Stimulated activated naive CD8-positive, alpha-beta T cell treated with anti-CD3 and anti-CD28 coated beads, Interleukin-15, amount 100 ng/mL, for 72 hours (primary cell): ENCODE data around the gene SSTR5.

ENCODE experiments used
- ATAC-seq: fragments of 150-1000 bp; cut with Tn5 transposase; 2 replicates; pipeline ENCODE4 v1.10.0; 2021; ENCODE audit warnings: mild to moderate bottlenecking, moderate library complexity
- DNase-seq, 2 donors: peaks; one replicate each; pipeline ENCODE4 v3.0.0; 2021 to 2022
- H3K27ac Mint-ChIP-seq, 2 donors: one replicate each; pipeline ENCODE4 v1.8.0; 2022; ENCODE audit warnings: mild to moderate bottlenecking in 2 of 2, mixed read lengths in 2 of 2, moderate library complexity in 2 of 2
- H3K27me3 Mint-ChIP-seq: one replicate; pipeline ENCODE4 v1.8.0; 2022; ENCODE audit warnings: mixed read lengths
- H3K4me1 Mint-ChIP-seq: one replicate; pipeline ENCODE4 v1.8.0; 2022; ENCODE audit warnings: mild to moderate bottlenecking, mixed read lengths
- H3K4me3 Mint-ChIP-seq, 2 donors: one replicate each; pipeline ENCODE4 v1.8.0; 2022; ENCODE audit warnings: mild to moderate bottlenecking in 2 of 2, mixed read lengths in 2 of 2, moderate library complexity in 1 of 2
- H3K9me3 Mint-ChIP-seq, 2 donors: one replicate each; pipeline ENCODE4 v1.8.0; 2022; ENCODE audit warnings: mixed read lengths in 2 of 2

SSTR5 gene

GRCh38 chr16:1035066-1035415 lies 37.5 kb upstream of the SSTR5 start:
- no peak for DNase-seq
- ATAC-seq = no peak
- Mint-ChIP-seq H3K27ac (no peak overlapping the region), H3K4me3 (no peak overlapping the region), H3K27me3 (peaks cover 9% of the 10 kb centered on the region), H3K4me1 (no peaks in the 10 kb centered on the region), H3K9me3 (no peaks in the 10 kb centered on the region)

GRCh38 chr16:1036166-1036565 lies 36.4 kb upstream of the SSTR5 start:
- H3K27me3 Mint-ChIP-seq = peaks cover 9% of the 10 kb centered on the region
- no peaks in the 10 kb centered on the region for H3K9me3 Mint-ChIP-seq
- no peak overlapping the region for H3K4me3 Mint-ChIP-seq
- no peaks in the 10 kb centered on the region for H3K4me1 Mint-ChIP-seq
- DNase-seq = no peak
- ATAC-seq = peak; percentile 19
- H3K27ac Mint-ChIP-seq = no peak overlapping the region

- Mint-ChIP-seq H3K9me3 (no peaks in the 10 kb centered on the region), H3K27ac (no peak overlapping the region), H3K4me3 (no peak overlapping the region), H3K27me3 (peaks cover 9% of the 10 kb centered on the region), H3K4me1 (no peaks in the 10 kb centered on the region)
- DNase-seq = no peak
- peak; percentile 18 for ATAC-seq
These were observed 35.7 kb upstream of the SSTR5 start for GRCh38 chr16:1036726-1037393.

- Mint-ChIP-seq H3K27ac (no peak overlapping the region), H3K4me3 (no peak overlapping the region), H3K4me1 (no peaks in the 10 kb centered on the region), H3K27me3 (peaks cover 9% of the 10 kb centered on the region), H3K9me3 (no peaks in the 10 kb centered on the region)
- ATAC-seq (no peak), DNase-seq (no peak)
These were observed 34.9 kb upstream of the SSTR5 start for GRCh38 chr16:1037394-1038257.

DNA sequence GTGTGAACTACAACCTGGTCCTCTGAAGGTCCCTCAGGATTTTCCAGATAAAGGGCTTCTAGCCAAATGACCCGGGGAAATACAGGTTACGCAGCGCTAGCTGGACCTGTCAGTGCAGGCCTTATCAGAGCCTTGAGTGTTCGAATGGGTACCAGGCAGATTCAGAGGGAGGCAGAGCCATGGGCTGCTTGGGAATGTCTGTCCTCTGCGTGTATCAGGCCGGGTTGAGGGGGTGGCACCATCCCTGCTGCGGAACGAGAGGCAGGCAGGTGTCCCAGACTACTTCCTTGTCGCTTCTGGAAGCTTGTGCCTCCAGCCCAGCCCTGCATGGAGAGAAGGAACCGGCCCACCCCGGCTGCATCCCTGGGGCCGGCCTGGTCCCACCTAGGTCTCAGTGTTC lies 33.6 kb upstream of the SSTR5 start:
- ATAC-seq = no peak
- no peak overlapping the region for H3K4me3 Mint-ChIP-seq

GRCh38 chr16:1039762-1040161 lies 32.8 kb upstream of the SSTR5 start:
- Mint-ChIP-seq H3K4me1 (no peaks in the 10 kb centered on the region), H3K27me3 (peaks cover 9% of the 10 kb centered on the region), H3K4me3 (no peak overlapping the region), H3K9me3 (no peaks in the 10 kb centered on the region), H3K27ac (no peak overlapping the region)
- no peak for DNase-seq
- ATAC-seq = no peak

More for the DNA sequence above, 33.6 kb upstream of the SSTR5 start:
- Mint-ChIP-seq H3K27me3 (peaks cover 9% of the 10 kb centered on the region), H3K27ac (no peak overlapping the region), H3K4me1 (no peaks in the 10 kb centered on the region), H3K9me3 (no peaks in the 10 kb centered on the region)
- no peak for DNase-seq

GRCh38 chr16:1040346-1040745 lies 32.2 kb upstream of the SSTR5 start:
- H3K4me3 Mint-ChIP-seq = no peak overlapping the region
- ATAC-seq = no peak
- H3K27ac Mint-ChIP-seq = no peak overlapping the region
- no peaks in the 10 kb centered on the region for H3K4me1 Mint-ChIP-seq
- H3K9me3 Mint-ChIP-seq = no peaks in the 10 kb centered on the region
- H3K27me3 Mint-ChIP-seq = peaks cover 9% of the 10 kb centered on the region
- DNase-seq = no peak

DNA sequence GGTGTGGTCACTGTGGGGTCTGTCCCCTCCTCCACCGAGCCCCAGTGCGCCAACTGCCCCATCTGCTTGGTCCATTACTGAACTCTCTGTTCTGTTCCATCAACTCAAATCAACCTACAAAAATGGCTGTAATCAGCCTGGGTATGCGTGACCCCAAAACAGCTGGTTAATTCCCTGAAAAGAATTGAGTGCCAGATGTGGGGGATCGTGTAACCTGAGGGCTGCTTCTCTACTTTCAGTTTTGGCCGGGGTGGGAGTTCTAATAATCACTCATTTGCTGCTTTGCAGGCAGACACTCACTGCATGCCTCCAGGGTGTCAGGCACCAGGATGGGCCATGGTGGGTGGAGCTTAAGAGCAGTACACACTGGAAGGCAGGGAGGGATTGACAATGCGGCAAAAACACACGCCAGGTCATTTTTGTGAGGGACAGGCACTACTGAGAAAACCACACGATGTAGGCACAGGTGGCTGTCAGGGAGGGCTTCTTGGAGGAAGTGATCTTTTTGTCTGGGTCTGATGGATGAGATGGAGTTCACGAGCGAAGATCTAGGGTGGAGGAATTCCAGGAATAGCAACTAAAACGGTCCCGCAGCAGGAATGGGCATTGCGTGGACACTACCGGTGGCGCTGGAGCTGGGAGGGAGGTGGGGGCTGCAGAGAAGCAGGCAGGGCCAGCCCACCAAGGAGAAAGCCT lies 30.4 kb upstream of the SSTR5 start:
- no peaks in the 10 kb centered on the region for H3K9me3 Mint-ChIP-seq
- H3K4me3 Mint-ChIP-seq = no peak overlapping the region
- H3K27ac Mint-ChIP-seq = no peak overlapping the region
- peaks cover 9% of the 10 kb centered on the region for H3K27me3 Mint-ChIP-seq
- ATAC-seq (no peak), DNase-seq (no peak)
- H3K4me1 Mint-ChIP-seq = no peaks in the 10 kb centered on the region

GRCh38 chr16:1042866-1043265 lies 29.7 kb upstream of the SSTR5 start:
- Mint-ChIP-seq H3K27ac (no peak overlapping the region), H3K9me3 (no peaks in the 10 kb centered on the region), H3K4me3 (no peak overlapping the region), H3K4me1 (no peaks in the 10 kb centered on the region), H3K27me3 (peaks cover 9% of the 10 kb centered on the region)
- ATAC-seq (no peak), DNase-seq (no peak)

DNA sequence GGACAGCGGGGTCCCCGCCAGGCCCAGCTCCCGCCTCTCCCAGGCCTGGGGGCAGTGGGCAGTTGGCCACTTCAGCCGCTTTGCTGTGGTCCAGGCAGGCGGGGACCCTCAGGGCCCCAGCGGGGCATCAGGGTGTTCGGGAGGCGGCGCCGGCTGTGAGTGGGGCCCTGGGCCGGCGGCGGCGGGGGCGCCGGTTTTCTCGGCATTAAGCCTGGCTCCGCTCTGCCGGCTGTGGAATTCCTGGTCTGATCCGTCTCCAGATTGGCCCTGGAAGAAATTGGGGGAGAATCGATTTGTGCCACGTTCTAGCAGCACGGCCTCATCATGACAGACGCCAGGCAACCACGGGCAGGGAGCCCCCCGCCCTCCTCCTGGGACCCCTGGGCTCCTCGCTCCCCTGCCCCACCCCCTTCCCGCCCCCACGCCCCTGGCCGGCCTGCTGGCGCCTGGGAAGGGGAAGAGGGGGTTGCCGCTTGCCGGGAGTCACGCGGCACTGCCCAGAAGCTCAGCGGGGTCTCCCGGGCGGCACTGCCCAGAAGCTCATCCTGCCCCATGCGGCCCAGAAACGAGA lies 28.6 kb upstream of the SSTR5 start:
- H3K27me3 Mint-ChIP-seq = no peaks in the 10 kb centered on the region
- H3K4me1 Mint-ChIP-seq = no peaks in the 10 kb centered on the region
- ATAC-seq = no peak
- no peak overlapping the region for H3K27ac Mint-ChIP-seq
- H3K9me3 Mint-ChIP-seq = no peaks in the 10 kb centered on the region
- no peak overlapping the region for H3K4me3 Mint-ChIP-seq
- no peak for DNase-seq

DNA sequence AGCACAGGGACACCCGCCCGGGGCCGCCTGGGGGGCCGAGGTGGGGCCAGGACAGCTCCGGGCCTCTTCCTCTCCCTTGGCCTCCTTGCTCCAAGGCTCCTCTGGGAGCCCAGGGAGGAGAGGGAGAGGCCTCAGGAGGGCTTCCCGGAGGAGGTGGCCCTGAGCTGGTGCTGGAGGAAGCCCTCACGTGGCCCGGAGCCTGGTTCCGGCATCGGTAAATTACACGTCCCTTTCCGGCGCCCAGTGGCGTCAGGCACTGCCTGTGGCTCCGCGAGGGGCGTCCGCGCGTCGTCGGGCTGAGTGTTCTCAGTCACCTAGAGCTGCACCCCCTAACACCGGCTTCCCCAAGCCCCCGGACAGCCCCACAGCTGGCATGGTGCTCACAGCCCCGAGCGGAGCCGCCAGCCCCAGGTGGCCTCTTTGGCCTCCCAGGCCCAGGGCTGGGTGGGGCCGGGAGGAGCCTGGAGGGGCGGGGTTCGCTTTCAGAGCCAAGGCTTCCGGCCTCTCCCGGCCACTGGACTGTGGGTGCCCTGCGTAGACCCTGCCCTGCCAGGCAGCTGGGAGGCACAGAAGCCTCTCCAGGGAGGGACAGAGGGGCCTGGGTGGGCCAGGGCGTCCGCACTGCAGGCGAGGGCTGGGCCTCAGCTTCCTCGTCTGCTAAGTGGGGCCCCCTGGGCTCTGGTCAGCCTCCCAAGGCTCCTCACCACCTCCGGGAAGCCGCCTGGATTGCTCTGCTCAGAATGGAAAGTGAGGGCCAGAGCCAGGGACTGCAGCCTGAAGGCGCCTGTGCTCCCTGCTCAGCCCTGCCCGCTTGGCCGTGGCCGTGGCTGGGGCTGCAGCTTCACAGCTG lies 27.9 kb upstream of the SSTR5 start:
- no peaks in the 10 kb centered on the region for H3K9me3 Mint-ChIP-seq
- H3K4me3 Mint-ChIP-seq = no peak overlapping the region
- DNase-seq (no peak), ATAC-seq (no peak)
- no peaks in the 10 kb centered on the region for H3K27me3 Mint-ChIP-seq
- H3K4me1 Mint-ChIP-seq = no peaks in the 10 kb centered on the region
- no peak overlapping the region for H3K27ac Mint-ChIP-seq

- DNase-seq = no peak
- ATAC-seq = no peak
- Mint-ChIP-seq H3K4me1 (no peaks in the 10 kb centered on the region), H3K27ac (no peak overlapping the region), H3K27me3 (no peaks in the 10 kb centered on the region), H3K9me3 (no peaks in the 10 kb centered on the region), H3K4me3 (no peak overlapping the region)
These were observed 27.1 kb upstream of the SSTR5 start for GRCh38 chr16:1045310-1045992.

- H3K27ac Mint-ChIP-seq = peak overlapping the region in 1 of 2 donors; percentile 48
- H3K4me3 Mint-ChIP-seq = no peak overlapping the region
- DNase-seq (no peak), ATAC-seq (peak; percentile 45)
- H3K27me3 Mint-ChIP-seq = no peaks in the 10 kb centered on the region
- no peaks in the 10 kb centered on the region for H3K4me1 Mint-ChIP-seq
- no peaks in the 10 kb centered on the region for H3K9me3 Mint-ChIP-seq
These were observed 26.3 kb upstream of the SSTR5 start for GRCh38 chr16:1045993-1046911.

- DNase-seq = no peak
- Mint-ChIP-seq H3K4me3 (no peak overlapping the region), H3K9me3 (no peaks in the 10 kb centered on the region), H3K27me3 (no peaks in the 10 kb centered on the region), H3K4me1 (no peaks in the 10 kb centered on the region), H3K27ac (no peak overlapping the region)
- no peak for ATAC-seq
These were observed 25.4 kb upstream of the SSTR5 start for GRCh38 chr16:1047123-1047522.
